WI38 (cell line): ENCODE measurements around the gene FUT3.
"Not testable (repeated sequence)": the region's sequence is repeated elsewhere in the genome, so short reads cannot be mapped to it uniquely, and the experiment has no call there.

ENCODE experiments used
- H3K4me3 ChIP-seq: 2 replicates; pipeline ENCODE4 v1.5.1; 2011; ENCODE audit warnings: low read depth, mild to moderate bottlenecking, control low read depth, low read length
- TF ChIP-seq, protein P1 (sequence below): IDR thresholded peaks from 2 replicates; pipeline ENCODE4 v1.5.1; 2012; ENCODE audit warnings: low read depth, mild to moderate bottlenecking, control low read depth, low read length

The FUT3 gene

DNA sequence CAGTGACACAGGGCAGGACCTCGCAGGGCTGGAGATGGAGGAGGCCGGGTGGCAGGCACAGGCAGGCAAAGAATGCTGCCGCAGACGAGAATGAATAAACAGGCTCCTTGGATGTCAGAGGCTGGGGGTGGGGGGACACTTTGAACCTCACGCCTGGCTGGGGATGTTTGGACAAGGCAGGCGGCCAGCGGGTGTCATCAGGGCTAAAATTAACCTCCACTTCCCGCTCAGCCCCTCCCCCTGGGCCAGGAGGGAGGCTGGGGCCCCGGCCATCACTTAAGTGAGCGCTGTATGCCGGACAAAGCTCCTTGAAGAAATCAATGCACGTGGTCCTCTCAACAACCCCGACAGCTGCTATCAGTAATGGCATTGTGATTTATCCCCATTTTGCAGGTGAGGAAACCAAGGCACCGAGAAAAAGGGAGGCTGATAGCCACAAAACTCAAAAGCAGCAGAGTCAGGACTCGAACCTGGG is 29.4 kb upstream of the FUT3 start:
- H3K4me3 ChIP-seq = no peak overlapping the region
- TF ChIP-seq, protein P1, sequence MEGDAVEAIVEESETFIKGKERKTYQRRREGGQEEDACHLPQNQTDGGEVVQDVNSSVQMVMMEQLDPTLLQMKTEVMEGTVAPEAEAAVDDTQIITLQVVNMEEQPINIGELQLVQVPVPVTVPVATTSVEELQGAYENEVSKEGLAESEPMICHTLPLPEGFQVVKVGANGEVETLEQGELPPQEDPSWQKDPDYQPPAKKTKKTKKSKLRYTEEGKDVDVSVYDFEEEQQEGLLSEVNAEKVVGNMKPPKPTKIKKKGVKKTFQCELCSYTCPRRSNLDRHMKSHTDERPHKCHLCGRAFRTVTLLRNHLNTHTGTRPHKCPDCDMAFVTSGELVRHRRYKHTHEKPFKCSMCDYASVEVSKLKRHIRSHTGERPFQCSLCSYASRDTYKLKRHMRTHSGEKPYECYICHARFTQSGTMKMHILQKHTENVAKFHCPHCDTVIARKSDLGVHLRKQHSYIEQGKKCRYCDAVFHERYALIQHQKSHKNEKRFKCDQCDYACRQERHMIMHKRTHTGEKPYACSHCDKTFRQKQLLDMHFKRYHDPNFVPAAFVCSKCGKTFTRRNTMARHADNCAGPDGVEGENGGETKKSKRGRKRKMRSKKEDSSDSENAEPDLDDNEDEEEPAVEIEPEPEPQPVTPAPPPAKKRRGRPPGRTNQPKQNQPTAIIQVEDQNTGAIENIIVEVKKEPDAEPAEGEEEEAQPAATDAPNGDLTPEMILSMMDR = no peak

DNA sequence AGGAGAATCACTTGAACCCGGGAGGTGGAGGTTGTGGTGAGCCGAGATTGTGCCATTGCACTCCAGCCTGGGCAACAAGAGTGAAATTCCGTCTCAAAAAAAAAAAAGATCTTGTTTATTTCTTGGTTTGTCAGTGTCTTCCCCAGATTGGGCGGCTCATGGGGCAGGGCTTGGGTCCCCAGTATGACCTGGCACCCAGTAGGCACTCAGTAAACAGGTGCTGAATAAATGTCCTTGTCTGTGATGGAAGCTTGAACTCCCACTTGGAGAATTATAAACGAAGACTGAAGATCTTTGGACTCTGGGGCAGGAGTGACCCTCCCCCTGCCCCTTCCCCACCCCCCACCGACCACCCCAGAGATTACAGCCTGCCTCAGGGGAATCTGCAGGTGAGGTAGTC is 28.9 kb upstream of the FUT3 start:
- TF ChIP-seq, protein P1 = no peak
- H3K4me3 ChIP-seq = no peak overlapping the region

DNA sequence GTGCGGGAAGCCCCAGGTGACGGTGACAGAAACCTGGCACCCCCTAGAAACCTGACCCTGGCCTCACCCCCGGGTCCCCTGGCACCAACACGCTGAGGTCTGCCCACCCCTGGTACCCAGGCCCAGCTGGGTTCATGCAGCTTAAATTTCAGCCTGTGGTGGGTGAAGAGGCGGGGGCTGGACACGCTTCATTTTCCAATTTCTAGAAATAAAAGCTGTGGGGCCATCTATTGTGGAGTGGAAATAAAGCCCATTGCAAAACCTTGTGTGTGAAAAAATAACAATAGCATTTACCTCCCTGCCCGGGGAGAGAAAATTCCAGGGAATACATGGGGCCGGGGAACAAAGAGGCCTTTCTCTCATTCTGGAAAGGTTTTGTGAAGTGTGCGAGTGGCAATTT is 26.6 kb upstream of the FUT3 start:
- TF ChIP-seq, protein P1 = no peak
- no peak overlapping the region for H3K4me3 ChIP-seq

DNA sequence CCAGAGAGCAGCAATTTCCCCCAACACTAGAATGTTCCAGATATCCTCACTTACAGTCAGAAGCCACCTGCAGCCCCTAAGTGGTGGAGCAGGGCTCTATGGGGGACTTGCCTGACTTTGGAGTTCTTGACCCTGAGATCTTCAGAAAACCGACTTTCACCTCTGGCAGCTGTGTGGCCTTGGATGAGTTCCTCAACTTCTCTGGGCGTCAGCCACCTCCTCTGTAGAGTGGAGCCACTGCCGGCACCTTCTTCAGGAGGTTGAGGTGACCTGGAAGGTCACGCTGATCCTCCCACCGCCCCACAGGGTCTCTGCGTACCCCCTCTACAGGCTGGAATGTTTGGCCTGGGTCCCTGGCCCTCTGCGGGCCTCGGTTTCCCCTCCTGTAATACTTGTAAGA is 26.2 kb upstream of the FUT3 start:
- TF ChIP-seq, protein P1 = no peak
- no peak overlapping the region for H3K4me3 ChIP-seq

DNA sequence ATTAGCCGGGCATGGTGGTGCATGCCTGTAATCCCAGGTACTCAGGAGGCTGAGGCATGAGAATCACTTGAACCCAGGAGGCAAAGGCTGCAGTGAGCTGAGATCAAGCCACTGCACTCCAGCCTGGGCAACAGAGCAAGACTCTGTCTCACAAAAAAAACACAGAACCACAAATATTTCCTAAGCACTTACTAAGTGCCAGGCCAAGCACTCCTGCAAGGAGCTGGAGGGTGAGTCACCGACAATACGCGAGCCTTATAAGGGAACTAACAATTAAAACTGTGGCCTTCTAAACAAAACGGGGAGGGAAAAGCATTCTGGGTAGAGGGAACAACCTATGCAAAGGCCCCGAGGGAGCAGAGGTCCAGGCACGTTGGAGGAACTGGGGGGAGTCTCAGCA is 23.2 kb upstream of the FUT3 start:
- not testable (repeated sequence) for H3K4me3 ChIP-seq

DNA sequence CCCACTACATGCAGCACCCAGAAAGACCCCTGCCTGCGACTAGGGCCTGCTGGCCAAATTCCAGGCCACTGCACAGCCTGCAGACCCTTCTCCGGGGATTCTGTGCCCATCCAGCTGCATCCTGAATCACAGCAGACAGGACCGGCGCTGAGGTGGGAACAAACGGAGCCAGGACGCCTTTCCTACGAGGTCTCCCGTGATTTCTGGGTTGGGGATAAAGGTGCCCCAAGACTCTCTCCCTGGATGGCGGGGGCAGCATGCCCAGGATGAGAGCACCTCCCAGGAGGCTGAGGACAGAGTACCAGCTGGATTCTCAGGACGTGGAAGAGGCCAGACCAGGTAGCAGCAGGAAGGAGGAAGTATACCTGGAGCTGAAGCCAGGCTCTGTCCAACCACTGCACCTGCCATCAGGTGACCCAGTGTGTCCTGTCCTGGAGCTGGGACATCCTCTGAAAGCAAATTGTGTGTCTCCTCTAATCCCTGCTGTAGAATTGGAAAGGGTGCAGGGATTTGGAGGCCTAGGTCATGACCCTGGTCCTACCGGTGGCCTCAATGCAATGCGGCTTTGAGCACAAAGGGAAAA is 22.5 kb upstream of the FUT3 start:
- TF ChIP-seq, protein P1 = no peak

DNA sequence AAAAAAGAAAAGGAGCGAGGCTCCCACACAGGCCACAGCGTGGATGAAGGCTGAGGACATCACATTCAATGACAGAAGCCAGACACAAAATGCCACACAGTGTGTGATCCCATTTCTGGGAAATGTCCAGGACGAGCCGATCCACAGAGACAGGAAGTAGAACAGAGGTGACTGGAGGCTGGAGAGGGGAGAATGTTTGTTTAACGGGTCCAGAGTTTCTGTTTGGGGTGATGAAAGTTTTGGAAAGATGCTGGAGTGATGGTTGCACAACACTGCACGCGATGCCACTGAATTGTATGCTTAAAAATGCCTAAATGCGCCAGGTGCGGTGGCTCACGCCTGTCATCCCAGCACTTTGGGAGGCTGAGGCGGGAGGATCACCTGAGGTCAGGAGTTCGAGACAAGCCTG is 19.7 kb upstream of the FUT3 start:
- TF ChIP-seq, protein P1 = no peak
- H3K4me3 ChIP-seq = no peak overlapping the region

More for the DNA sequence above, 22.5 kb upstream of the FUT3 start:
- no peak overlapping the region for H3K4me3 ChIP-seq
